Naive thymus-derived CD4-positive, alpha-beta T cell (primary cell): ENCODE data around the gene PPT2. TPM values are rescaled to one million over a fixed set of nuclear protein-coding genes. Genes with fewer than 3 reads are reported as not detected.
A peak's percentile ranks its signal among the peaks of the same experiment; 100 is the strongest.

Experiments used
- ATAC-seq: fragments of 150-1000 bp; cut with Tn5 transposase; 2 replicates; pipeline ENCODE4 v1.10.0; 2021; ENCODE audit warnings: mild to moderate bottlenecking, moderate library complexity
- CTCF ChIA-PET: fragments of 350-600 bp; sonication (Branson Sonifier 250); formaldehyde crosslinking; loops from one replicate; lab custom pipeline; 2021; ENCODE audit warnings: antibody characterized with exemption; lab: Charles Lee
- POLR2A ChIA-PET: fragments of 350-600 bp; sonication (Branson Sonifier 250); formaldehyde crosslinking; loops from one replicate; lab custom pipeline; 2021; ENCODE audit warnings: antibody characterized with exemption, inconsistent platforms; lab: Charles Lee
- DNase-seq, 9 donors: peaks; one replicate each; pipeline versions ENCODE4 v3.0.0 to v3.0.0-alpha.2; 2020 to 2022; ENCODE audit warnings: mixed read lengths in 1 of 9
- H3K27ac ChIP-seq: one replicate; pipeline ENCODE4 v1.7.0; 2013; ENCODE audit warnings: mild to moderate bottlenecking, low read depth, low read length, moderate library complexity
- H3K27me3 ChIP-seq, 2 donors: one replicate each; pipeline ENCODE4 v1.7.0; 2013; ENCODE audit warnings: low read length in 2 of 2, mild to moderate bottlenecking in 2 of 2, moderate library complexity in 2 of 2; ENCODE audit not compliant: control insufficient read depth in 2 of 2, insufficient read depth in 2 of 2
- H3K36me3 ChIP-seq, 3 experiments: 1 replicate in 2 of 3; 2 replicates in 1 of 3; pipeline ENCODE4 v1.7.0; 2013; ENCODE audit warnings: low read length in 3 of 3, mild to moderate bottlenecking in 3 of 3, moderate library complexity in 1 of 3; ENCODE audit not compliant: insufficient read depth in 3 of 3, control insufficient read depth in 2 of 3
- H3K4me1 ChIP-seq, 2 donors: one replicate each; pipeline ENCODE4 v1.7.0; 2013; ENCODE audit warnings: low read length in 2 of 2, mild to moderate bottlenecking in 2 of 2, moderate library complexity in 1 of 2; ENCODE audit not compliant: control insufficient read depth in 2 of 2, insufficient read depth in 2 of 2
- H3K4me3 ChIP-seq: 2 replicates; pipeline ENCODE4 v1.7.0; 2013; ENCODE audit warnings: mild to moderate bottlenecking, low read length
- H3K9me3 ChIP-seq, 3 experiments: 1 replicate in 2 of 3; 2 replicates in 1 of 3; pipeline ENCODE4 v1.7.0; 2013; ENCODE audit warnings: low read length in 3 of 3; ENCODE audit not compliant: control insufficient read depth in 2 of 3
- H3K27ac Mint-ChIP-seq, 9 donors: one replicate each; pipeline ENCODE4 v1.8.0; 2020 to 2022; ENCODE audit warnings: mixed read lengths in 9 of 9, mild to moderate bottlenecking in 8 of 9, moderate library complexity in 5 of 9, inconsistent platforms in 2 of 9
- H3K27me3 Mint-ChIP-seq, 5 donors: one replicate each; pipeline ENCODE4 v1.8.0; 2021 to 2022; ENCODE audit warnings: mixed read lengths in 5 of 5, mild to moderate bottlenecking in 1 of 5
- H3K36me3 Mint-ChIP-seq, 5 donors: one replicate each; pipeline ENCODE4 v1.8.0; 2020 to 2022; ENCODE audit warnings: mixed read lengths in 5 of 5, mild to moderate bottlenecking in 3 of 5, inconsistent platforms in 1 of 5
- H3K4me1 Mint-ChIP-seq, 7 donors: one replicate each; pipeline ENCODE4 v1.8.0; 2020 to 2022; ENCODE audit warnings: mixed read lengths in 7 of 7, mild to moderate bottlenecking in 3 of 7, inconsistent platforms in 1 of 7
- H3K4me3 Mint-ChIP-seq, 10 donors: one replicate each; pipeline ENCODE4 v1.8.0; 2020 to 2022; ENCODE audit warnings: mild to moderate bottlenecking in 10 of 10, mixed read lengths in 10 of 10, moderate library complexity in 6 of 10, inconsistent platforms in 2 of 10
- H3K9me3 Mint-ChIP-seq, 11 donors: one replicate each; pipeline ENCODE4 v1.8.0; 2020 to 2022; ENCODE audit warnings: mixed read lengths in 11 of 11, mild to moderate bottlenecking in 4 of 11, inconsistent platforms in 1 of 11, moderate library complexity in 1 of 11
- intact Hi-C, 2 donors: fragments of 100-400 bp; cut with micrococcal nuclease; formaldehyde crosslinking; loops; one replicate each; pipeline ENCODE4 v1.15.1; 2023
- polyA plus RNA-seq, 2 donors: library from polyadenylated mRNA; unstranded; fragments of 300-500 nt; fragmentation: Illumina TruSeq; gene quantifications; one replicate each; pipeline ENCODE4 v1.2.3, GENCODE V29; 2021
- total RNA-seq, 6 experiments: library from RNA in 5 of 6; stranded (reverse) in 5 of 6; gene quantifications; 1 replicate in 5 of 6; 2 replicates in 1 of 6; pipeline ENCODE4 v1.2.3 and lab custom pipeline; 2021 to 2026

PPT2 gene
- total and polyA plus RNA-seq, 7 experiments from 2014 or later = 11.8 to 21.9 (median 15.7) TPM

- Mint-ChIP-seq H3K4me3 (no peak overlapping the region), H3K4me1 (peaks cover 5 to 24% (median 18%) of the 10 kb centered on the region in 7 donors), H3K27ac (peak overlapping the region in 8 of 9 donors; percentile 10 to 81 (median 68)), H3K27me3 (no peaks in the 10 kb centered on the region), H3K9me3 (no peaks in the 10 kb centered on the region), H3K36me3 (peaks cover 3 to 49% (median 16%) of the 10 kb centered on the region in 5 donors)
- Histone ChIP-seq H3K27me3 (no peaks in the 10 kb centered on the region), H3K4me3 (no peak overlapping the region), H3K27ac (no peak overlapping the region), H3K4me1 (no peaks in the 10 kb centered on the region), H3K36me3 (peaks cover 23 to 86% (median 29%) of the 10 kb centered on the region in 3 experiments), H3K9me3 (no peaks in the 10 kb centered on the region)
- CTCF ChIA-PET = interaction anchor here (0.9 to 1.8 kb wide), 10 partner anchors 8 to 295 kb away, joined by 3 to 15 read pairs (median 4); partner anchors contain the start of genes ATF6B, EGFL8 and GPSM3
- ATAC-seq (peak; percentile 89), DNase-seq (peak; percentile 50 to 73 (median 62))
- intact Hi-C loops = loop anchor here (1.0 to 2.0 kb wide), 6 partner anchors 9 to 126 kb away; partner anchors contain the start of genes PPT2 (in 2 of the 2), ATF6B (in 1 of the 2) and PBX2 (in 1 of the 2)
- POLR2A ChIA-PET = interaction anchor here (0.9 to 1.4 kb wide), 5 partner anchors 8 to 77 kb away, joined by 3 to 6 read pairs (median 4); partner anchors contain the start of genes ATF6B, FKBPL and GPSM3
These were observed 34.9 kb upstream of the PPT2 start for GRCh38 chr6:32118782-32119628.

- DNase-seq (no peak), ATAC-seq (no peak)
- Mint-ChIP-seq H3K36me3 (peaks cover 7 to 50% (median 22%) of the 10 kb centered on the region in 5 donors), H3K4me1 (peaks cover 13 to 27% (median 23%) of the 10 kb centered on the region in 7 donors), H3K27ac (peak overlapping the region in 2 of 9 donors; percentile 17 to 49), H3K27me3 (no peaks in the 10 kb centered on the region), H3K4me3 (no peak overlapping the region), H3K9me3 (no peaks in the 10 kb centered on the region)
- H3K36me3 ChIP-seq = peaks cover 24 to 86% (median 29%) of the 10 kb centered on the region in 3 experiments
- no peaks in the 10 kb centered on the region for H3K27me3 ChIP-seq
- H3K4me3 ChIP-seq = no peak overlapping the region
- CTCF ChIA-PET = interaction anchor here (0.7 kb wide), 1 partner anchor 125 kb away, joined by 4 read pairs; no protein-coding TSS in a partner anchor
- H3K9me3 ChIP-seq = no peaks in the 10 kb centered on the region
- no peak overlapping the region for H3K27ac ChIP-seq
- POLR2A ChIA-PET = no interaction called here
- no peaks in the 10 kb centered on the region for H3K4me1 ChIP-seq
- intact Hi-C loops = no loop called here
These were observed 33.3 kb upstream of the PPT2 start for GRCh38 chr6:32120573-32121059.

- Mint-ChIP-seq H3K4me3 (peak overlapping the region in 1 of 10 donors; percentile 53), H3K36me3 (peaks cover 7 to 47% (median 31%) of the 10 kb centered on the region in 5 donors), H3K27me3 (no peaks in the 10 kb centered on the region), H3K9me3 (no peaks in the 10 kb centered on the region), H3K27ac (peak overlapping the region in 1 of 9 donors; percentile 16), H3K4me1 (peaks cover 33 to 54% (median 46%) of the 10 kb centered on the region in 7 donors)
- H3K4me3 ChIP-seq = no peak overlapping the region
- CTCF ChIA-PET = no interaction called here
- H3K27me3 ChIP-seq = no peaks in the 10 kb centered on the region
- POLR2A ChIA-PET = no interaction called here
- H3K36me3 ChIP-seq = peaks cover 17 to 70% (median 24%) of the 10 kb centered on the region in 3 experiments
- ATAC-seq (no peak), DNase-seq (no peak)
- peaks cover 19 to 21% of the 10 kb centered on the region in 2 donors for H3K4me1 ChIP-seq
- intact Hi-C loops = no loop called here
- no peak overlapping the region for H3K27ac ChIP-seq
- H3K9me3 ChIP-seq = no peaks in the 10 kb centered on the region
These were observed 30.3 kb upstream of the PPT2 start for GRCh38 chr6:32123681-32124080.

- peak overlapping the region in 8 of 9 donors; percentile 83 to 98 (median 97) for H3K27ac Mint-ChIP-seq
- H3K4me1 Mint-ChIP-seq = peaks cover 38 to 66% (median 53%) of the 10 kb centered on the region in 7 donors
- Histone ChIP-seq H3K27me3 (no peaks in the 10 kb centered on the region), H3K27ac (peak overlapping the region; percentile 92), H3K4me3 (peak overlapping the region; percentile 96), H3K9me3 (no peaks in the 10 kb centered on the region), H3K36me3 (peaks cover 12 to 45% (median 13%) of the 10 kb centered on the region in 3 experiments), H3K4me1 (peaks cover 33% of the 10 kb centered on the region in 2 donors)
- H3K36me3 Mint-ChIP-seq = peaks cover 7 to 28% (median 21%) of the 10 kb centered on the region in 5 donors
- CTCF ChIA-PET = interaction anchor here (0.6 to 1.2 kb wide), 2 partner anchors 71 to 1348 kb away, joined by 3 to 4 read pairs; no protein-coding TSS in a partner anchor
- H3K9me3 Mint-ChIP-seq = peaks cover 0 to 2% (median 0%) of the 10 kb centered on the region in 11 donors
- peak overlapping the region; percentile 96 to 100 (median 98) for H3K4me3 Mint-ChIP-seq
- ATAC-seq (no peak), DNase-seq (no peak)
- no peaks in the 10 kb centered on the region for H3K27me3 Mint-ChIP-seq
- intact Hi-C loops = loop anchor here (5.0 kb wide), 3 partner anchors 715 to 1265 kb away; partner anchors contain the start of genes KIFC1 (in 1 of the 2) and PSMB8 (in 1 of the 2)
- POLR2A ChIA-PET = interaction anchor here (1.3 to 5.1 kb wide), 5 partner anchors 8 to 844 kb away, joined by 3 to 79 read pairs (median 21); partner anchors contain the start of genes AGPAT1, GPSM3, PBX2 and RNF5
These were observed 27.1 kb upstream of the PPT2 start for GRCh38 chr6:32126880-32127279.

GRCh38 chr6:32127409-32127716, 26.6 kb upstream of the PPT2 start:
- H3K4me1 ChIP-seq = peaks cover 33% of the 10 kb centered on the region in 2 donors
- Mint-ChIP-seq H3K9me3 (peaks cover 0 to 2% (median 0%) of the 10 kb centered on the region in 11 donors), H3K4me1 (peaks cover 38 to 66% (median 53%) of the 10 kb centered on the region in 7 donors), H3K27ac (peak overlapping the region; percentile 83 to 98 (median 97)), H3K27me3 (peaks cover 0 to 3% (median 0%) of the 10 kb centered on the region in 5 donors), H3K36me3 (peaks cover 4 to 24% (median 17%) of the 10 kb centered on the region in 5 donors), H3K4me3 (peak overlapping the region; percentile 96 to 100 (median 98))
- POLR2A ChIA-PET = interaction anchor here (1.3 to 5.1 kb wide), 6 partner anchors 8 to 844 kb away, joined by 3 to 79 read pairs (median 15); partner anchors contain the start of genes AGPAT1, GPSM3, PBX2 and RNF5
- DNase-seq (no peak), ATAC-seq (no peak)
- H3K36me3 ChIP-seq = peaks cover 7 to 40% (median 9%) of the 10 kb centered on the region in 3 experiments
- peak overlapping the region; percentile 96 for H3K4me3 ChIP-seq
- peak overlapping the region; percentile 92 for H3K27ac ChIP-seq
- CTCF ChIA-PET = interaction anchor here (0.6 to 1.2 kb wide), 4 partner anchors 67 to 1348 kb away, joined by 3 to 4 read pairs (median 4); no protein-coding TSS in a partner anchor
- H3K27me3 ChIP-seq = no peaks in the 10 kb centered on the region
- intact Hi-C loops = loop anchor here (5.0 kb wide), 3 partner anchors 715 to 1265 kb away; partner anchors contain the start of genes KIFC1 (in 1 of the 2) and PSMB8 (in 1 of the 2)
- no peaks in the 10 kb centered on the region for H3K9me3 ChIP-seq
